CD8-positive, alpha-beta memory T cell (primary cell): Measurements from ENCODE around the gene KCNT1. TPM values are rescaled to one million over a fixed set of nuclear protein-coding genes. Genes with fewer than 3 reads are reported as not detected.

Experiments
- CTCF ChIA-PET: fragments of 350-600 bp; sonication (Branson Sonifier 250); formaldehyde crosslinking; loops from one replicate; lab custom pipeline; 2021; ENCODE audit warnings: antibody characterized with exemption; lab: Charles Lee
- POLR2A ChIA-PET: fragments of 350-600 bp; sonication (Branson Sonifier 250); formaldehyde crosslinking; loops from one replicate; lab custom pipeline; 2021; ENCODE audit warnings: antibody characterized with exemption; lab: Charles Lee
- DNase-seq, 5 donors: peaks; one replicate each; pipeline versions ENCODE4 v3.0.0 to v3.0.0-alpha.2; 2020 to 2022; ENCODE audit warnings: mixed read lengths in 1 of 5
- H3K27ac ChIP-seq: one replicate; pipeline ENCODE4 v1.7.0; 2013; ENCODE audit warnings: low read depth, mild to moderate bottlenecking, low read length, moderate library complexity
- H3K27me3 ChIP-seq: 2 replicates; pipeline ENCODE4 v1.7.0; 2013; ENCODE audit warnings: low read length, mild to moderate bottlenecking; ENCODE audit not compliant: insufficient read depth, poor library complexity, severe bottlenecking
- H3K36me3 ChIP-seq: 2 replicates; pipeline ENCODE4 v1.7.0; 2013; ENCODE audit warnings: mild to moderate bottlenecking, low read length, moderate library complexity; ENCODE audit not compliant: insufficient read depth
- H3K4me1 ChIP-seq: 2 replicates; pipeline ENCODE4 v1.7.0; 2013; ENCODE audit warnings: mild to moderate bottlenecking, low read length, moderate library complexity; ENCODE audit not compliant: insufficient read depth
- H3K4me3 ChIP-seq: 2 replicates; pipeline ENCODE4 v1.7.0; 2013; ENCODE audit warnings: mild to moderate bottlenecking, low read length
- H3K9me3 ChIP-seq: 2 replicates; pipeline ENCODE4 v1.7.0; 2013; ENCODE audit warnings: mild to moderate bottlenecking, low read length
- H3K27ac Mint-ChIP-seq, 8 donors: one replicate each; pipeline ENCODE4 v1.8.0; 2020 to 2021; ENCODE audit warnings: mixed read lengths in 8 of 8, mild to moderate bottlenecking in 6 of 8, inconsistent platforms in 3 of 8, moderate library complexity in 3 of 8
- H3K27me3 Mint-ChIP-seq, 2 donors: one replicate each; pipeline ENCODE4 v1.8.0; 2020 to 2021; ENCODE audit warnings: mixed read lengths in 2 of 2, mild to moderate bottlenecking in 1 of 2, moderate library complexity in 1 of 2
- H3K36me3 Mint-ChIP-seq, 3 donors: one replicate each; pipeline ENCODE4 v1.8.0; 2020 to 2021; ENCODE audit warnings: mixed read lengths in 3 of 3, inconsistent platforms in 1 of 3, mild to moderate bottlenecking in 1 of 3
- H3K4me1 Mint-ChIP-seq, 3 donors: one replicate each; pipeline ENCODE4 v1.8.0; 2020 to 2021; ENCODE audit warnings: mixed read lengths in 3 of 3, inconsistent platforms in 1 of 3, mild to moderate bottlenecking in 1 of 3
- H3K4me3 Mint-ChIP-seq, 7 donors: one replicate each; pipeline ENCODE4 v1.8.0; 2020 to 2021; ENCODE audit warnings: mixed read lengths in 7 of 7, mild to moderate bottlenecking in 6 of 7, moderate library complexity in 4 of 7, inconsistent platforms in 2 of 7
- H3K9me3 Mint-ChIP-seq, 5 donors: one replicate each; pipeline ENCODE4 v1.8.0; 2020 to 2022; ENCODE audit warnings: mixed read lengths in 5 of 5, mild to moderate bottlenecking in 3 of 5, moderate library complexity in 2 of 5, inconsistent platforms in 1 of 5
- polyA plus RNA-seq: library from polyadenylated mRNA; unstranded; fragments of 300-500 nt; fragmentation: Illumina TruSeq; gene quantifications from one replicate; pipeline ENCODE4 v1.2.3, GENCODE V29; 2021
- total RNA-seq, 2 experiments: library from RNA; stranded (reverse); gene quantifications; one replicate each; pipeline ENCODE4 v1.2.3, GENCODE V29; 2021

Gene KCNT1
- total and polyA plus RNA-seq, 3 experiments from 2014 or later: 0.16 TPM; not detected in 2

GRCh38 chr9:135745686-135746324, 43.8 kb downstream of the KCNT1 start:
- H3K4me1 ChIP-seq: no peaks in the 10 kb centered on the region
- H3K4me1 Mint-ChIP-seq: no peaks in the 10 kb centered on the region
- POLR2A ChIA-PET: no interaction called here
- no peak for DNase-seq
- no peaks in the 10 kb centered on the region for H3K36me3 ChIP-seq
- no peak overlapping the region for H3K27ac ChIP-seq
- H3K9me3 Mint-ChIP-seq: no peaks in the 10 kb centered on the region
- H3K27ac Mint-ChIP-seq: no peak overlapping the region
- peaks cover 4 to 9% of the 10 kb centered on the region in 2 donors for H3K27me3 Mint-ChIP-seq
- H3K36me3 Mint-ChIP-seq: no peaks in the 10 kb centered on the region
- CTCF ChIA-PET: no interaction called here
- no peak overlapping the region for H3K4me3 ChIP-seq
- no peaks in the 10 kb centered on the region for H3K27me3 ChIP-seq
- no peak overlapping the region for H3K4me3 Mint-ChIP-seq
- no peaks in the 10 kb centered on the region for H3K9me3 ChIP-seq

GRCh38 chr9:135746565-135746964, 44.6 kb downstream of the KCNT1 start:
- H3K36me3 ChIP-seq: no peaks in the 10 kb centered on the region
- H3K4me1 ChIP-seq: no peaks in the 10 kb centered on the region
- POLR2A ChIA-PET: no interaction called here
- H3K27ac Mint-ChIP-seq: peak overlapping the region in 1 of 8 donors; percentile 77
- no peaks in the 10 kb centered on the region for H3K4me1 Mint-ChIP-seq
- no peaks in the 10 kb centered on the region for H3K36me3 Mint-ChIP-seq
- peaks cover 1 to 9% of the 10 kb centered on the region in 2 donors for H3K27me3 Mint-ChIP-seq
- H3K9me3 ChIP-seq: no peaks in the 10 kb centered on the region
- no peak overlapping the region for H3K4me3 Mint-ChIP-seq
- H3K4me3 ChIP-seq: no peak overlapping the region
- no peak overlapping the region for H3K27ac ChIP-seq
- DNase-seq: no peak
- CTCF ChIA-PET: no interaction called here
- no peaks in the 10 kb centered on the region for H3K27me3 ChIP-seq
- H3K9me3 Mint-ChIP-seq: no peaks in the 10 kb centered on the region

GRCh38 chr9:135747311-135747710, 45.3 kb downstream of the KCNT1 start:
- Mint-ChIP-seq H3K36me3 (no peaks in the 10 kb centered on the region), H3K4me1 (no peaks in the 10 kb centered on the region), H3K27ac (no peak overlapping the region), H3K4me3 (no peak overlapping the region), H3K9me3 (no peaks in the 10 kb centered on the region), H3K27me3 (peaks cover 0 to 9% of the 10 kb centered on the region in 2 donors)
- POLR2A ChIA-PET: no interaction called here
- no peaks in the 10 kb centered on the region for H3K4me1 ChIP-seq
- H3K9me3 ChIP-seq: no peaks in the 10 kb centered on the region
- no peak for DNase-seq
- H3K27ac ChIP-seq: no peak overlapping the region
- H3K4me3 ChIP-seq: no peak overlapping the region
- CTCF ChIA-PET: no interaction called here
- H3K36me3 ChIP-seq: no peaks in the 10 kb centered on the region
- H3K27me3 ChIP-seq: no peaks in the 10 kb centered on the region

GRCh38 chr9:135748676-135749075, 46.7 kb downstream of the KCNT1 start:
- Histone ChIP-seq H3K4me1 (no peaks in the 10 kb centered on the region), H3K27ac (no peak overlapping the region), H3K4me3 (no peak overlapping the region), H3K27me3 (no peaks in the 10 kb centered on the region), H3K36me3 (no peaks in the 10 kb centered on the region), H3K9me3 (no peaks in the 10 kb centered on the region)
- ChIA-PET POLR2A (no interaction called here), CTCF (no interaction called here)
- H3K36me3 Mint-ChIP-seq: no peaks in the 10 kb centered on the region
- H3K4me3 Mint-ChIP-seq: no peak overlapping the region
- H3K9me3 Mint-ChIP-seq: peaks cover 0 to 2% (median 0%) of the 10 kb centered on the region in 5 donors
- no peak for DNase-seq
- H3K4me1 Mint-ChIP-seq: no peaks in the 10 kb centered on the region
- peaks cover 0 to 5% of the 10 kb centered on the region in 2 donors for H3K27me3 Mint-ChIP-seq
- no peak overlapping the region for H3K27ac Mint-ChIP-seq

- Mint-ChIP-seq H3K4me1 (no peaks in the 10 kb centered on the region), H3K36me3 (no peaks in the 10 kb centered on the region), H3K27ac (no peak overlapping the region), H3K9me3 (peaks cover 0 to 2% (median 0%) of the 10 kb centered on the region in 5 donors), H3K4me3 (no peak overlapping the region), H3K27me3 (peaks cover 0 to 5% of the 10 kb centered on the region in 2 donors)
- no peak for DNase-seq
- H3K4me3 ChIP-seq: no peak overlapping the region
- no peak overlapping the region for H3K27ac ChIP-seq
- POLR2A ChIA-PET: no interaction called here
- no peaks in the 10 kb centered on the region for H3K27me3 ChIP-seq
- no peaks in the 10 kb centered on the region for H3K4me1 ChIP-seq
- CTCF ChIA-PET: no interaction called here
- H3K36me3 ChIP-seq: no peaks in the 10 kb centered on the region
- H3K9me3 ChIP-seq: no peaks in the 10 kb centered on the region
Observed at GRCh38 chr9:135749171-135750045, 47.4 kb downstream of the KCNT1 start.

GRCh38 chr9:135750786-135751185, 48.8 kb downstream of the KCNT1 start:
- Histone ChIP-seq H3K27ac (no peak overlapping the region), H3K27me3 (no peaks in the 10 kb centered on the region), H3K36me3 (no peaks in the 10 kb centered on the region), H3K4me1 (no peaks in the 10 kb centered on the region), H3K4me3 (no peak overlapping the region), H3K9me3 (no peaks in the 10 kb centered on the region)
- no peaks in the 10 kb centered on the region for H3K36me3 Mint-ChIP-seq
- peaks cover 0 to 7% (median 0%) of the 10 kb centered on the region in 5 donors for H3K9me3 Mint-ChIP-seq
- CTCF ChIA-PET: no interaction called here
- no peak overlapping the region for H3K27ac Mint-ChIP-seq
- H3K4me3 Mint-ChIP-seq: no peak overlapping the region
- no peak for DNase-seq
- peaks cover 0 to 5% of the 10 kb centered on the region in 2 donors for H3K27me3 Mint-ChIP-seq
- POLR2A ChIA-PET: no interaction called here
- no peaks in the 10 kb centered on the region for H3K4me1 Mint-ChIP-seq

GRCh38 chr9:135751501-135751900, 49.5 kb downstream of the KCNT1 start:
- no peaks in the 10 kb centered on the region for H3K9me3 ChIP-seq
- ChIA-PET CTCF (no interaction called here), POLR2A (no interaction called here)
- no peaks in the 10 kb centered on the region for H3K36me3 Mint-ChIP-seq
- H3K27me3 Mint-ChIP-seq: peaks cover 0 to 5% of the 10 kb centered on the region in 2 donors
- H3K27me3 ChIP-seq: no peaks in the 10 kb centered on the region
- no peak overlapping the region for H3K4me3 Mint-ChIP-seq
- peaks cover 0 to 7% (median 0%) of the 10 kb centered on the region in 5 donors for H3K9me3 Mint-ChIP-seq
- no peak for DNase-seq
- no peaks in the 10 kb centered on the region for H3K36me3 ChIP-seq
- H3K27ac ChIP-seq: no peak overlapping the region
- no peak overlapping the region for H3K27ac Mint-ChIP-seq
- no peak overlapping the region for H3K4me3 ChIP-seq
- H3K4me1 Mint-ChIP-seq: no peaks in the 10 kb centered on the region
- no peaks in the 10 kb centered on the region for H3K4me1 ChIP-seq
